CD4-positive, alpha-beta T cell (primary cell): ENCODE results near the gene EPB41L4A. TPM values are rescaled to one million over a fixed set of nuclear protein-coding genes. Genes with fewer than 3 reads are reported as not detected.

Experiments
- ATAC-seq: fragments of 200-7000 bp; cut with Tn5 transposase; one replicate; pipeline ENCODE4 v1.10.0; 2022; ENCODE audit warnings: mild to moderate bottlenecking; ENCODE audit not compliant: poor library complexity
- CTCF ChIA-PET: fragments of 350-600 bp; sonication (Branson Sonifier 250); formaldehyde crosslinking; loops from one replicate; lab custom pipeline; 2021; ENCODE audit warnings: antibody characterized with exemption, inconsistent platforms; lab: Charles Lee
- POLR2A ChIA-PET: fragments of 350-600 bp; sonication (Branson Sonifier 250); formaldehyde crosslinking; loops from one replicate; lab custom pipeline; 2021; ENCODE audit warnings: antibody characterized with exemption, inconsistent platforms; lab: Charles Lee
- DNase-seq, 14 experiments: peaks; one replicate each; pipeline ENCODE4 v3.0.0-alpha.2; 2013 to 2020; ENCODE audit warnings: mixed read lengths in 2 of 14
- H3K27ac ChIP-seq, 2 donors: one replicate each; pipeline versions ENCODE4 v1.5.1 to v1.7.0; 2013; ENCODE audit warnings: low read length in 2 of 2, low read depth in 1 of 2, mild to moderate bottlenecking in 1 of 2
- H3K27me3 ChIP-seq, 2 experiments: 1 replicate in 1 of 2; 2 replicates in 1 of 2; pipeline versions ENCODE4 v1.6.1 to v1.7.0; 2013; ENCODE audit warnings: low read length in 2 of 2, control low read depth in 1 of 2, mild to moderate bottlenecking in 1 of 2, moderate library complexity in 1 of 2; ENCODE audit not compliant: insufficient read depth in 2 of 2, control insufficient read depth in 1 of 2
- H3K36me3 ChIP-seq: one replicate; pipeline ENCODE4 v1.6.1; 2013; ENCODE audit warnings: low read length, control low read depth; ENCODE audit not compliant: insufficient read depth
- H3K4me1 ChIP-seq: one replicate; pipeline ENCODE4 v1.6.1; 2013; ENCODE audit warnings: low read length, control low read depth; ENCODE audit not compliant: insufficient read depth
- H3K4me3 ChIP-seq: one replicate; pipeline ENCODE4 v1.5.1; 2013; ENCODE audit warnings: mild to moderate bottlenecking, low read length, moderate library complexity
- H3K9me3 ChIP-seq, 2 experiments: 1 replicate in 1 of 2; 2 replicates in 1 of 2; pipeline versions ENCODE4 v1.6.1 to v1.7.0; 2013; ENCODE audit warnings: low read length in 2 of 2, mild to moderate bottlenecking in 2 of 2, control low read depth in 1 of 2, moderate library complexity in 1 of 2; ENCODE audit not compliant: control insufficient read depth in 1 of 2, insufficient read depth in 1 of 2
- H3K27ac Mint-ChIP-seq: one replicate; pipeline ENCODE4 v1.8.0; 2020; ENCODE audit warnings: mixed read lengths
- H3K27me3 Mint-ChIP-seq: one replicate; pipeline ENCODE4 v1.8.0; 2021; ENCODE audit warnings: mixed read lengths
- H3K36me3 Mint-ChIP-seq: one replicate; pipeline ENCODE4 v1.8.0; 2021; ENCODE audit warnings: low read depth, mixed read lengths
- H3K4me1 Mint-ChIP-seq: one replicate; pipeline ENCODE4 v1.8.0; 2021; ENCODE audit warnings: low read depth, mixed read lengths
- H3K4me3 Mint-ChIP-seq: one replicate; pipeline ENCODE4 v1.8.0; 2020; ENCODE audit warnings: mild to moderate bottlenecking, mixed read lengths
- H3K9me3 Mint-ChIP-seq: one replicate; pipeline ENCODE4 v1.8.0; 2020; ENCODE audit warnings: mixed read lengths
- CTCF ChIP-seq: fragments of 200-600 bp; IDR thresholded peaks from one replicate; pipeline ENCODE4 v1.8.0; 2022; ENCODE audit warnings: antibody characterized with exemption, mild to moderate bottlenecking
- intact Hi-C, 2 experiments: fragments of 100-400 bp; cut with DNase I in 1 of 2; cut with micrococcal nuclease in 1 of 2; formaldehyde crosslinking; loops; one replicate each; pipeline versions ENCODE4 v1.15.1 to v1.9.0; 2023 to 2025; cut with DNase I, micrococcal nuclease
- total RNA-seq, 174 experiments: library from RNA in 2 of 174; stranded (reverse) in 2 of 174; gene quantifications; one replicate each; pipeline ENCODE4 v1.2.3 and lab custom pipeline; 2021 to 2026

EPB41L4A gene
- total RNA-seq, 2 experiments from 2014 or later = 0.08 TPM; not detected in 1

- DNase-seq = no peak
- intact Hi-C loops = no loop called here
- ATAC-seq = no peak
- Histone ChIP-seq H3K36me3 (no peaks in the 10 kb centered on the region), H3K27me3 (peaks cover 0 to 4% of the 10 kb centered on the region in 2 experiments), H3K4me1 (no peaks in the 10 kb centered on the region), H3K27ac (no peak overlapping the region), H3K4me3 (no peak overlapping the region), H3K9me3 (peaks cover 0 to 4% of the 10 kb centered on the region in 2 experiments)
- Mint-ChIP-seq H3K36me3 (no peaks in the 10 kb centered on the region), H3K9me3 (peaks cover 2% of the 10 kb centered on the region), H3K4me3 (no peak overlapping the region), H3K27ac (no peak overlapping the region), H3K27me3 (peaks cover 29% of the 10 kb centered on the region), H3K4me1 (no peaks in the 10 kb centered on the region)
- ChIA-PET POLR2A (no interaction called here), CTCF (no interaction called here)
- no peak for TF ChIP-seq CTCF
Observed at GRCh38 chr5:112386766-112387165, 32.3 kb downstream of the EPB41L4A start.

DNA sequence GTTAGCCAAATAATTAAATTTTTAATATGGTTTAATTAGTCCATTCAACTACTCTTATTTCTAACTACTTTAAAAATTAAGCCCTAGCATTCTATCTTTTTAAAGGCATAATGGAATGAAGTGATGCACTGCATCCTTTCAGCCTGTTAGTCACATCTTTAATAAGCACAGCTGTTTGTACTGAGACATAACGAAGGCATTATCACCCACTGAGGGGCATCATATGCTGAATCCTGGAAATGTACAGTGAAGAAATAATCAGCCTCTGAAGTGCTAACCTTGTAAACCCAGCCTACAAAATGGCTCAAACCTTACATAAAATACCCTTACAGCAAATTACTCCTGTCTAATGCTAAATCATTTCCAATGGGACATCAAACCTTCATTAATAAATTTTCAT, 33.1 kb downstream of the EPB41L4A start:
- H3K36me3 ChIP-seq = no peaks in the 10 kb centered on the region
- peaks cover 0 to 4% of the 10 kb centered on the region in 2 experiments for H3K9me3 ChIP-seq
- Mint-ChIP-seq H3K4me3 (no peak overlapping the region), H3K9me3 (no peaks in the 10 kb centered on the region), H3K36me3 (no peaks in the 10 kb centered on the region), H3K27me3 (peaks cover 23% of the 10 kb centered on the region), H3K4me1 (no peaks in the 10 kb centered on the region), H3K27ac (no peak overlapping the region)
- POLR2A ChIA-PET = no interaction called here
- no peak for TF ChIP-seq CTCF
- CTCF ChIA-PET = no interaction called here
- no peak for ATAC-seq
- intact Hi-C loops = no loop called here
- H3K27me3 ChIP-seq = peaks cover 0 to 4% of the 10 kb centered on the region in 2 experiments
- no peak for DNase-seq
- H3K4me1 ChIP-seq = no peaks in the 10 kb centered on the region
- no peak overlapping the region for H3K4me3 ChIP-seq
- H3K27ac ChIP-seq = no peak overlapping the region

DNA sequence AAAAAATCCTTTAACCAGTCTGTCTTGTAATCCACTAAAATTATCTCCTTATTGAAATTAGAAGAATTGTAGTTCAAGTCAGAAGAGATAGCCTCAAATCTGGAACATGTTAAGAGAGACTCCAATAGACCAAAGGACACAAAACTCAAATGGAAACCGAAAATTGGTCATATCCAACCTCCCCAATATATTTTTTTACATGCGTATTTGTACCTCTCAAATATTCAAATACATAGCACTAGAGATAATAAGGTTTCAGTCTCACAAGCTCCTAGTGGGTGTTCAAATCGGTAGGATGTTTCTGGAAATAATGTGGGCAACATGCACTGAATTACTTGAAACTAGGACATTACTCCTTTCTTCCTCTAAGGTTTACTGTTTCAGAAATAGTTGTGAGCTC, 33.5 kb downstream of the EPB41L4A start:
- peaks cover 0 to 4% of the 10 kb centered on the region in 2 experiments for H3K9me3 ChIP-seq
- ATAC-seq = no peak

More for the DNA sequence above, 33.5 kb downstream of the EPB41L4A start:
- ChIA-PET POLR2A (no interaction called here), CTCF (no interaction called here)
- intact Hi-C loops = no loop called here
- H3K27ac ChIP-seq = no peak overlapping the region
- Mint-ChIP-seq H3K4me1 (no peaks in the 10 kb centered on the region), H3K36me3 (no peaks in the 10 kb centered on the region), H3K27me3 (peaks cover 24% of the 10 kb centered on the region), H3K27ac (no peak overlapping the region), H3K4me3 (no peak overlapping the region), H3K9me3 (no peaks in the 10 kb centered on the region)
- H3K27me3 ChIP-seq = peaks cover 0 to 4% of the 10 kb centered on the region in 2 experiments
- no peaks in the 10 kb centered on the region for H3K36me3 ChIP-seq
- H3K4me1 ChIP-seq = no peaks in the 10 kb centered on the region
- H3K4me3 ChIP-seq = no peak overlapping the region
- no peak for TF ChIP-seq CTCF
- DNase-seq = no peak
